Glomerular endothelial cell (primary cell): ENCODE data around the gene LSAMP. TPM values are rescaled to one million over a fixed set of nuclear protein-coding genes. Genes with fewer than 3 reads are reported as not detected.

Experiments used
- DNase-seq: peaks from one replicate; pipeline ENCODE4 v3.0.0-alpha.2; 2011; ENCODE audit warnings: low read depth, low spot score; ENCODE audit errors: extremely low read depth
- total RNA-seq: library from RNA; depleted of rRNA; stranded (reverse); fragments of >200 nt; gene quantifications from 2 replicates; pipeline ENCODE4 v1.2.3, GENCODE V29; 2015

Gene LSAMP
- total RNA-seq, 1 donor from 2014 or later, result 2.1 TPM

DNA sequence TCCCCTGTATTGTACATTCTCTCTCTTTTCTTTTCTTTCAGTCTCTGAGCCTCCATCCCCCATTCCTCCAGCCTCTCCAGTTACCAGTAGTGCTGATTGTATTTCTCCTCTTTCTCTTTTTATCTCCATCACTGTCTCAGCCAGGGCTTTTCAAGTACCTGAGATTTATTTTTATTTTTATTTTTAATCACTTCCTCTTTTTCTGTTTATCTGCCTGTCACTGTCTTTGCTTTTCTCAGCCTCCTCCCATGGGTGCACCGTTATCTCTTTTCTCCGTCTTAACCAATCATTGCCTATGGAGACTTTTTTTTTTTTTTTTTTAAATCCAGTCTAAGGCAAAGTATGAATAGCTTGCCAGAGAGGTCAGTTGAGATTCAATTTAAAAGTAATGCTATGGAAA is 462.7 kb downstream of the LSAMP start:
- DNase-seq, result no peak

DNA sequence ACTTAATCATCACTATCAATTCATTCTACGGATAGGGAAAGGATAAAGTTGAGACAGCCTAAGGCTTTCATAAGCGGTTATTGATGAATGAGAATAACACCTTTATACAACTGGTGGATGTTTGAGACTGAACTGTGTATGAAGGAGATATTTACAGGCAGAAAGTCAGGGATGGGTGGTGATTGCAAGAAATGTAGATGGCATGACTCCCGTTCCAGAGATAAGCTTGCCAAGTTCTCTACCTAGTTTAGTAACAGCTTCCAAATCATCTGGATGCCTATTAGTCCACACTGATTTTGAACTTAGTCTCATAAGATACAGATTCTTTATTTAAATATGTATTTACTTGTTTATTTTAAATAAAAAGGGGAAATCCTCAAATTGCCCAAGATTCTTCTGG is 463.2 kb downstream of the LSAMP start:
- DNase-seq, result no peak

DNA sequence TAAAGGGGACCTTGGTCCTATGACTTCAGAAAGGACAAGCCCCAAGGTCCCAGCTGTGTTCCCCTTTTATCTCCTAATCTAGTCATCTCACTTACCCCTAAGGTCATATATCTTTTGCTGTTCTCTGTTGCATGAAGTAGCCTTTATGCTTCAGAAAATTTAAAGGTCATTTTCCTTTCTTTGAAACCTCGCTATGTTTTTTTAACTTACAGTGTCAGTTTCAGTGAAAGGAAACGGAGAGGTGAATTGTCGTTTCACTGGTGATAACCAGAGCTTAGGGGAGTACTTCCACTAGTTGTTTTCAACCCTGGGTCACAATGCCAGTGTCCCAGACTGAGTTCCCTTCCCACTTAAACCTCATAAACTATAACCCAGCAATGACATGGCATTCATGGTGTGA is 464.6 kb downstream of the LSAMP start:
- no peak for DNase-seq

DNA sequence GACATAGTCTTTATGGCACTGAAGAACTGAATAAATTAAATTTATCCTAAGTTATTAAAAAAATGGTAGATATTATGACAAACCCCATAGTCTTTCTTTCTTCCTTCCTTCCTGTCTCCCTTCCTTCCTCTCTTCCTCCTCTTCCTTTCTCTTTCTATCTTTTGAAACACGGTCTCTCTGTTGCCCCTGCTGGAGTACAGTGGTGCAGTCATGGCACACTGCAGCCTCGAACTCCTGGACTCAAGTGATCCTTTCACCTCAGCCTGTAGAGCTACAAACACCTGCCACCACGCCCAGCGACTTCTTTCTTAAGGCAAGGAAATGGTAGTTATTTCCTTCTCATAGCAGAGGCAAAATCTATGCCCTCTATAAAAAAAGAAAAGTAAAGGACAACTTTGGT is 467.4 kb downstream of the LSAMP start:
- no peak for DNase-seq

DNA sequence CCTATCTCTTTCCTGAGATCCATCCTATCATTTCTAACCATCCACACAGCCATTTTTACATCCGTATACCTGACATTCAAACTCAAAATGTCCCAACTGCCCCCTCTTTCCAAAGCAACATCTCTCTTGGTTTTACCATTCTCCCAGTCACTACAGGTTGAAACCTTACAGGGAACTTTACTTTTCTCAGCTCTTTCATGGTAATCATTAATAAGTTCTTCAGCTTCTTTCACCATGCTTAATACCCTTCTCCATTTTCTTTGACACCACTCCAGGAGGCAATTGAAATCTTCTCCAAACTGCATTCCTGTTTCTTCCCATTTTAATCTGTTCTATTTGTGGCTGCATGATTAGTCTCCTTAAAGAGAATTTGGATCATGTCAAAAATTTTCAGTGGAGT is 469.5 kb downstream of the LSAMP start:
- no peak for DNase-seq

DNA sequence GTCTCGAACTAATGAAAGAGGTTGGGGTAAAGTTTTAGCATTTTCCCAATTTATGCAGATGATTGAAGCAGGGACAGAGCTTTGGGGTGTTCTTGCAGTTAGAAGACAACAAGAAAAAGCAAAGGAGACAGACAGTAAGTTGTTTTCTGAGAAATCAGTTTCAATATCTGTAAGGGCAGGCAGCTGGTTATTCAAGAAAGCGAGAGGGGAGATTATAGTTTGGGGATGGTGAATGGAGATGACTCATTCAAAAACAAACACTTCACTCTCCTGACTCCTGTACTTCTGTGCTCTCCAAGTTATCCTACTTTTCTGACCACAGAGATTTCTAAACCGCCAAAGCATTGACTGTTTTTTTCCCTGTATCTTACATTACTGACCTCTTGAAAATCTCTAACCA is 469.9 kb downstream of the LSAMP start:
- DNase-seq, result no peak

DNA sequence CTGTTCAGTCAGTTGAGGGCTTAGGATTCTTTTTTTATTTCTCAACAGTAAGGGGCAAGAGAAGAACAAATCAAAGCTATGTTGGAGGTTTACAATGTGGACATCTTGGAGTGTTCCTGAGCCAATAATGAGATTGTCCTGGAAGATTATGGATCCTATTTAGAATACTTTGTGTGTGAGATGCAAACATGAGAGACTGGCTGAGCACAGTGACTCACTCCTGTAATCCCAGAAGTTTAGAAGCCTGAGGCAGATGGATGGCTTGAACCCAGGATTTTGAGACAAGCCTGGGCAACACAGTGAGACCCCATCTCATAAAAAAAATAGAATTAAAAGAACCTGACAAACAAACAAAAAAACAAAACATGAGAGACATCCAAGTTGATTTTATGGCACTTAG is 470.3 kb downstream of the LSAMP start:
- DNase-seq, result no peak

DNA sequence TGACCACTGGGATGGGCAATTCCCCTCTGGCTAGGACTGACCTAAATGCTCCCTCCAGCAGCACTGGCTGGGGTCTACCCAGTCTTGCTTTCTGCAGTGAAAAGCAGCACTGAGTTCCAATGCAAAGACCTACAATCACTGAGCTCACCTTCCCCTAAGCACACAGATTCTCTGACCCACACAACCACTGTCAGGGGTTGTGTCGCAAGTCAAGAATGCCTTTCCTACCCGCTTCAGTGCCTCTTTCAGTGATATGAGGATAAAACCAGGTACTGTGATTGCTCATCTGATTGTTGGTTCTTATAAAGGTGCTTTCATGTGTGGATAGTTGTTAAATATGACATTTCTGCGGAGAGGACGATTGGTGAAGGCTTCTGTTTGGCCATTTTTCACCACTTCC is 476.4 kb downstream of the LSAMP start:
- DNase-seq, result no peak

DNA sequence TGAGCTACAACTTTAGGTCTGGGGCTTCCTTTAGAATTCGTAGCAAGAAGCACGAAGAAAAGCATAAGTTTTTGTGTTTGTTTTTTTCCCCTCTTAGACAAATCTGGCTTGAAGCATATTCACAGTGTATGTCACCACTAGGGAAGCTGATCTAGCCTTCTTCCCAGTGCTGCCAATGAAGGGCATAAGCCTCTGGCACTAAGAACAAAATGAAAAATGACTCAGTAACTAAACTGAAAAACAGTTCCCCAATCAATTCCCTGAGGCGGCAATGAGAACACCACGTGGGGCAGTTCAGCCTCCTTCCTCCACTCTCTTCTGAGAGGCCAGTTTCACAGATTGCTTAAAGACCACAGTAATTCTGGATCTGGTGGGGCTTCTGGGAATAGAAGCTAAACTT is 483.9 kb downstream of the LSAMP start:
- DNase-seq, result no peak

DNA sequence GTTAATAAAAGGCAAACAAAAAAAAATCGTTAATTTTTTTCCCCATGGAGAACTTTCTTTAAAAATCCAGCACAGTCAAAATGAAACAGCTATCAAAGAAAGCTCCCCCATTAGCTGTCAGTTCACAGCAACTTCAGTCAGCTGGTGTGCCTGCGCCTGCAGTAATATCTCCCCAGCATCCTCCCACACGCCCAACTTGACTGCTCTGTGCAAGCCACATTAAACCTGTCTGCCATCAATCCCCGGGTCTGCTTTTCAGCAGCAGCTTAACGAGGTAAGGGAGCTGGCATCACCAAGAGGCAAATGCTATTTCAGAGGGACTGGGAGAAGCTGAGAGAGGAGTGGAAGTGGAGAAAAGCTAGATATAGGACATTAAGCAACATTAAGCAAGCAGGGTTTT is 484.5 kb downstream of the LSAMP start:
- DNase-seq, result no peak

DNA sequence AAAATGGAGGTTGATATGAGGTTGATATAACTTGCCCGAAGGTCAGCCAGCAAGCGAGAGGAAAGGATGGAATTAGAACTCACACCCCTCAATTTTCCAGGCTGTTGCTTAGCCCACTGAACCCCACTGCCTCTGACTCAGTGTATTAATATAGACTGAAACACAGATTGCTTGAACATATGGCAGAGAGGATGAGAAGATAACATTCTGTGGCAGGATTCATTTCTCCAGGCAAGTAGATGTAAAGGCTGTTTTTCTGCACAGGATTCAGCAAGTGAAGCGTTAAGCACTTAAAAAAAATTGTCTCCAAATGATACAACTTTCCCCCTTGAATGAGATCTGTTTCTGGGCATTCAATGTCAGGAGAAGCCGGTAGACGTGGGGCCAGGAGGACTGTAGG is 486.8 kb downstream of the LSAMP start:
- DNase-seq, result no peak

DNA sequence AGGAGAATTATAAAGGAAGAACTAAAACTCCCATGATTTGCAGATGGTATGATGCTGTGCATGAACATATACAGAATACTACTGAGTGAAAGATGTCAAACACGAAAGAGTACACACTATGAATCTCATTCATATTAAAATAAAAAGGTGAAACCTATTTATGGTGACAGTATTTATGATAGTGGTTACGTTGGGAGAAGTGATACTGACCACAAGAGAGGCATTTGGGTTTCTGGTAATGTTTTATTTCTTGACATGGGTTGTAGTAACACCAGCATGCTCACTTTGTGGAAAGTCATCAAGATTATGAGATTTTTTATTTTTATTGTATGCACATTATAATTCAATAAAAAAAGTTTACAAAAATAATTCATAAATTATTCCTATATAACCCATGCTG is 498.0 kb downstream of the LSAMP start:
- DNase-seq, result no peak

DNA sequence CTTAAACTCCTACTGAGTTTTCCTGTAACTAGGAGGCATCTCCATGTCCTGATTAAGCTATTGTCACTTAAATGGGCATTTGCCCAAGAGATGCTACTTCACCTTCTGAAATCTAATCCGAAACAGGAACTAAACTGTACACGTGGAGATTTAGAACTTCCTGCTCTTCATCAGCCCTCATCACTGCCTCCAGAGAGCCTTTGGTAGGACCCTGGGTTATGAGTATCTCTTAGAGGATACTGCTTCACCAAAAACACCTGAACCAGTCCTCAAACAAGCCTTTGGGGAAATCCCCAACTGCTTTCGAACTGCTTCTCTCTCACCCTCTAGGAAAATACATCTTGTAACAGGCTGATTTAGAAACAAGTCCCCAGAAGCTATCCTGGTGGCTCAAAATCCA is 501.7 kb downstream of the LSAMP start:
- DNase-seq, result no peak

DNA sequence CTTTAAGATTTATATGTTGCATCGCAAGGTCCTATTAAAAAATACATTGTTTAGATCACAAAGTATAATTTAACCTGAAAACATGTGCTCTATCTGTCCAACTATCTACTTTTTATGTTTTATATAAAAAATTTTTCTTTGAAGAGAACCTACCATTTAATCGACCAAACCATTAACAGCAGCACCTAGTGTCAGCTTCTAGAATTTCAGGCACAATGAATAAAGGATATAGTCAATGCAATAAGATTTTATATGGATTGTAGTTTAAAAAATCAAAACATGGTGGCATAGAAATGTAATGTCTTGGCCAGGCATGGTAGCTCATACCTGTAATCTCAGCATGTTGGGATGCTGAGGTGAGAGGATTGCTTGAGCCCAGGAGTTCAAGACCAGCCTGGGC is 508.2 kb downstream of the LSAMP start:
- no peak for DNase-seq

DNA sequence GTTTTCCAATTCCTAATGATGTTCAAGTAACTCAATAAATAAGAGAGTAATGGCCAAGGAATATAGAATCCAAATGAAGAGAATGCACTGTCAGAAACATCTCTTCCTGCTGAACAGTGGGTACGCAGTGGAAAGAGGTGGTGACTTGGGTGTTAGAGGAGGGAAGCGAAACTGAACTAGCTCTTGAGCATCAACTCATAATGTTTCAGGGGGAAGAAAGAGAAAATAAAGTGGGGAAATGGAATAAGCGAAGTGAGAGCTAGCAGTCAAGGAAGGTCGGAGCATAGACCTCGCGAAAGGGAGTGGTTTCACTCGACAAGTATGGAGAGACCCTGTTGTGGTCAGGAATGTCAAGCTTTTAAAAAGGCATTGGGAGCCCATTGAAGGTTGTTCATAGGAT is 512.5 kb downstream of the LSAMP start:
- no peak for DNase-seq

DNA sequence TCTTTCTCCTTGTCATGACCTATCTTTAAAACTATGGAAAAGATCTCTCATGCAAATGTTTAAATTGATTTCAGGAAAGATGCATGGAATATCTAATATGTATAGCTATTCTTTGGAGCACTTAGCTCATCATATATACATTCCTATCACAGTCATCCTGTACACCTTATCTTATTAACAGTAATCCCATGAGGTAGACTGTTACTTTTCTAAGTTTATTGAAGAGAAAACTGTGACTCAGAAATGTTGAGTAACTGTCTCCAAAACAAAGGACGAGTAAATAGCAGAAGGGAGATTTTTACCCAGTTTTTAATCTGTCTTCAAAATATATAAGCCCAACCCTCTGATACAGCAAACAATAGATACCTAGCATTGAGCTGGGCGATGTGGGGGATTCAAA is 513.7 kb downstream of the LSAMP start:
- DNase-seq, result no peak

DNA sequence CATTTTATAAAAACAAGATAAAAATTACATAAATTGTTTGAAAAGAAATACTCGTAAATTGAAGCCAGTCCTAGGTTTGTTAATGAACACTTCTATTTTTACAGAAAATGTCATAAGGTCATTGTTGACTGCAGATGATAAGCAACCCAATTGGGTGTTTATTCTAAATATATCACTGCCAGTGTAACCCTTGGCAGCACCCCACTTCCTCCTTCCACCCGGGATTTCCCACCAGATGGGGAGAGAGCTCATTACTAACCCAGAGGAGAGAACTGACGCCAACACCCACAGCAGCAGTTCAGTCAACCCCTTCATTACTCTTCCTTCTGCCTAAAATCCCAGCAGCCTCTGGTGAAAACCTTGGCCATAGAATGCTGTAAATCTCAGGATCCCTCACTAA is 514.4 kb downstream of the LSAMP start:
- DNase-seq, result no peak

DNA sequence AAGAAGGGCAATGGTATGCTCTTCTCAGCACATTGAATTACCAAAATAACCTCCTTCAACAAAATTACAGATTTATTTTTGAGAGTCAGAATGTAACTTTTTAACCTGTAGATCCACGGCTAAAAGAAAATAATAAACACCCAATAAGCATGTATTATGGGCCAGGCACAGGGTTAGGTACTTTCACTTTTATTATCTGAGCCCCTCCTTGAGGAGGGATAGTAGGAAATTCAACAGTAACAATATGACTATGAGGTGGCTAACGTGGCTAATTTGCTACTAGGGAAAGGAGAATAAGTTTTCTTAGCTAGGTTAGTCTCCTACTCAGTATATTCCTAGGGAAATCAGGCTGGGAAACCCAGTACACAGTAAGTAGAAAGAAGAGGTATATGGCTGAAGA is 515.1 kb downstream of the LSAMP start:
- DNase-seq, result no peak

DNA sequence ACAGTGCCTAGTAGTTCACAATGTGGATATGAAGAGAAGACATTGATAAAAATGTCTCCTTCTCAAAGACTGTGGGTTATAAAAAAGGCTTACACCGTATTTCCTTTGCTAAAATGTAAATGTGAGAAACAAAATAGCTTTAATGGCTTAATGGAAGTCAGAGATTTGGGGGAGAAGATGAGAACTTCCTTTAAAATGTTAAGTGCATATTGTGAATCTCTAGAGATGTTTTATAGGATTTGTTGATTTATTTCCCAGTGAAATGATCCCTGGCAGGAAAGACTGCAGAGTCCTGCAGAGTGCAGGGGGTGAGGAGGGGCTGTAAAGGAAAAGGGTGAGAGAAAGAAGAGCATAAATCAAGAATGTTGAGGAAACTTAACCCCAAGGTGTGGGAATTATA is 516.9 kb downstream of the LSAMP start:
- no peak for DNase-seq

DNA sequence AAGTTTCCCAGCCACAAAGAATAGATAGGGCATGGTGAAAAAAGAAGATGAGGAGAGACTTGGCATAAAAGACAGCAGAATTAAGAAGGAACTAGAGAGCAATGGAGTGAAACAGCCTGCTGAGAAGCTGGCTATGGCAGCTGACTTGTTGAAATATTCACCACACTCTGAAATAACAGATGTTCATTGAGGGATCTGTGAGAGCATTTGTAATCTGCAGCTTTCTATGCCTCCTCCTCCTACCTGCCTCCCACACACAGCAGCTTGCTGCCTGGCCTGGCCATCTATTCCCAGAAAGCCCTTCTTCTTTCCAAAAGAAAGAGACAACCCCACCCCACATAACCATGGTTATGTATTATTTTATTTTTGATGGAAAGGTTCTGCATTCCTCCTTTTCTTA is 518.1 kb downstream of the LSAMP start:
- DNase-seq, result no peak

DNA sequence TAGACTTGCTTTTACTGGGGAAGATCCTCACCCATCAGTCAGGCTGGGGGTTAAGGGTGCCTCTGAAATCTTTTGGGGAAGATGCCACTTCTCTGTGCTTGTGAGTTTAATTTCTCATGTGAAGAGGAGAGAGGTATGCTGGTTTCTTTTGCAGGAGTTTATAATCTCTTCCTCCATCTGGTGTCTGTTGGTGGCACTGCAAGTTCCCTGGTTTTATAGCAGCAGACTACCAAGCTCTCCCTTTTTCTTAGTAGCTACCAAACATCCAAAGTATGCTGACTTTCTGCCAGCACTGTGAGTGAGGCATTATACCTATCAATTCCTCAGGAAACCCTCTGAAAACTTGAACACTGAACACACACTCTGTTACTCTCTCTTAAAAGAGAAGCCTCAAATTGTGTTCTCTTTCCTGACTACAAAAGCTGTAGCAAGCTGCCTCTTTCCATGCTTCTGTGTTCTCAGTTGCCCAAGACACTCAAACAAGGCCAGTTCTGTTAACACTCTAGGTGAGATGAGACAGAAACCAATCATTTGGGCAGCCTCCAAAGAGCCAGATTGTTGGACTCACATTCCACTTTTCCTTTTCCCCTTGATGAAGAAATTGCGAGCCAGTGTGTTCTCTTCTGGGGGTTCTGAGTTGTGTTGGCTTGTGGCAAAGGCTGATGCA is 522.5 kb downstream of the LSAMP start:
- no peak for DNase-seq

DNA sequence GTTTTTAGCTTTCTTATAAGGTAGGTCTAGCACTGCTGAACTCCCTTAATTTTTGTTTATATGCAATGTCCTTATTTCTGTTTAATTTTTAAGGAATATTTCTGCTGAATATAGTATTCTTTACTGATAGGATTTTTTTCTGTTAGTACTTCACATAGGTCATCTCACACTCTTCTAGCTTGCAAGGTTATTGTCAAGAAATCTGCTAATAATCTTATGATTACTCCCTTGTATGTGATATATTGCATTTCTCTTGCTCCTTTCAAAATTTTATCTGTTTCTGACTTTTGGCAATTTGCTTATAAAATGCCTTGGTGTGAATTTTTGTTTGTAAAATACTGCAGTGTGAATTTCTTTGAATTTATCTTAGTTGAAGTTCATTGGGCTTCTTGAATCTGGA is 523.6 kb downstream of the LSAMP start:
- no peak for DNase-seq

DNA sequence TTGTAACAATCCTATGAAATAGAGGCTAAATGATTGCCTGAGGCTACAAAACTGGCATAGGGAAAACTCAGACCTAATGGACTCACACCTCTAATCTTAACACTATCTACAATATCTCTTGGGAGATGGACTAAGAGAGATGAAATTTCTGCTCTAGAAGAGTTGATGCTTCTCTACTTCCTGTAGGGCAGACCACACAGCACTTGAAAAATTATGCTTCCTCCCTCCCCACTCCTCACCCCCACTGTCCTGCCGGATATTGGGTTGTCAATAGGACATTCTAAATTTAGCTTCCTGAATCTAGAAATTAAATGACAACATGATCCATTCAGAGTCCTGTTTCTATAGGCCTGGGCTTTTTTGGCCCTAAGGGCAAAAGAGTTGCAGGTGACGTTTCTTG is 526.4 kb downstream of the LSAMP start:
- no peak for DNase-seq
